ENCODE data around the gene SHOX.

Gene SHOX

GRCh38 chrX:675279-675954 lies 44.8 kb downstream of the SHOX start:
- no peak for DNase-seq

- no peak for DNase-seq
Observed at GRCh38 chrX:675955-676295, 45.3 kb downstream of the SHOX start.

GRCh38 chrX:677376-677775 lies 46.8 kb downstream of the SHOX start:
- no peak for DNase-seq

GRCh38 chrX:679291-679979 lies 48.8 kb downstream of the SHOX start:
- DNase-seq = no peak

GRCh38 chrX:680062-680461 lies 49.5 kb downstream of the SHOX start:
- DNase-seq = no peak

- DNase-seq = no peak
Observed at GRCh38 chrX:681989-682388, 51.4 kb downstream of the SHOX start.

- DNase-seq = no peak
Observed at GRCh38 chrX:682892-683291, 52.3 kb downstream of the SHOX start.

GRCh38 chrX:683576-683975 lies 53.0 kb downstream of the SHOX start:
- no peak for DNase-seq

- DNase-seq = no peak
Observed at GRCh38 chrX:685120-686032, 54.8 kb downstream of the SHOX start.

GRCh38 chrX:689983-690382 lies 59.4 kb downstream of the SHOX start:
- no peak for DNase-seq

GRCh38 chrX:694800-695199 lies 64.2 kb downstream of the SHOX start:
- DNase-seq = no peak

GRCh38 chrX:698206-698605 lies 67.6 kb downstream of the SHOX start:
- no peak for DNase-seq

- no peak for DNase-seq
Observed at GRCh38 chrX:700936-701335, 70.3 kb downstream of the SHOX start.

- DNase-seq = no peak
Observed at GRCh38 chrX:701673-702072, 71.1 kb downstream of the SHOX start.

GRCh38 chrX:703466-703865 lies 72.9 kb downstream of the SHOX start:
- no peak for DNase-seq

GRCh38 chrX:703866-704265 lies 73.3 kb downstream of the SHOX start:
- no peak for DNase-seq
